KBM-7 (cell line): ENCODE measurements around the gene UBXN11.

Experiments used
- DNase-seq: peaks from one replicate; pipeline ENCODE4 v3.0.0-alpha.2; 2015
- in situ Hi-C: fragments of 300-500 bp; cut with MboI; formaldehyde crosslinking; loops from 2 replicates; pipeline ENCODE4 v1.14.3; 2020; ENCODE audit warnings: low sequenced_read_pairs, low pct_unique_long_range_greater_than_20kb, mixed read lengths

The UBXN11 gene

GRCh38 chr1:26237230-26237966 lies 69.0 kb downstream of the UBXN11 start:
- peak; percentile 39 for DNase-seq
- in situ Hi-C loops, result no loop called here

- in situ Hi-C loops, result no loop called here
- DNase-seq, result peak; percentile 58
Measured at GRCh38 chr1:26234644-26235370, 71.6 kb downstream of the UBXN11 start.

GRCh38 chr1:26233903-26234643 lies 72.4 kb downstream of the UBXN11 start, which contains the start of gene CEP85:
CEP85 (plus strand) TSS chr1:26234200; CDS start chr1:26239784, 5,584 bp downstream.
- peak; percentile 99 for DNase-seq
- in situ Hi-C loops, result no loop called here
